DMS79 treated with DMSO at 0.1 percent for 48 hours (cell line): Measurements from ENCODE around the gene ZNF324B.
"Not testable (repeated sequence)": the region's sequence is repeated elsewhere in the genome, so short reads cannot be mapped to it uniquely, and the experiment has no call there.

Source experiments
- DNase-seq: peaks from one replicate; lab custom pipeline; 2025; lab: John Stamatoyannopoulos, UW

The ZNF324B gene

GRCh38 chr19:58480481-58480830 is 29.0 kb downstream of the ZNF324B start:
- DNase-seq = no peak

GRCh38 chr19:58480831-58481230 is 29.4 kb downstream of the ZNF324B start:
- no peak for DNase-seq

- no peak for DNase-seq
Measured at GRCh38 chr19:58482372-58482771, 30.9 kb downstream of the ZNF324B start.

GRCh38 chr19:58483776-58484175 is 32.4 kb downstream of the ZNF324B start:
- DNase-seq = no peak

- DNase-seq = not testable (repeated sequence)
Measured at GRCh38 chr19:58484349-58484748, 32.9 kb downstream of the ZNF324B start.

GRCh38 chr19:58491393-58491792 is 40.0 kb downstream of the ZNF324B start:
- DNase-seq = no peak

GRCh38 chr19:58492265-58492664 is 40.8 kb downstream of the ZNF324B start:
- no peak for DNase-seq

- no peak for DNase-seq
Measured at GRCh38 chr19:58497634-58498170, 46.3 kb downstream of the ZNF324B start.

- no peak for DNase-seq
Measured at GRCh38 chr19:58498316-58499020, 47.0 kb downstream of the ZNF324B start.

GRCh38 chr19:58499021-58499927 is 47.9 kb downstream of the ZNF324B start:
- DNase-seq = peak; percentile 97

- DNase-seq = no peak
Measured at GRCh38 chr19:58500242-58500641, 48.8 kb downstream of the ZNF324B start.
